Lower leg skin (tissue), 3 donors: ENCODE measurements around the gene REEP1.

Experiments
- CTCF ChIP-seq, 3 donors: fragments of 450-650 bp; IDR thresholded peaks; one replicate each; pipeline ENCODE4 v1.5.1; 2016; ENCODE audit warnings: antibody characterized with exemption in 3 of 3, mild to moderate bottlenecking in 3 of 3, moderate library complexity in 2 of 3
- POLR2A ChIP-seq, 2 donors: fragments of 450-650 bp; IDR thresholded peaks; one replicate each; pipeline ENCODE4 v1.6.1; 2016 to 2017; ENCODE audit warnings: antibody characterized with exemption in 2 of 2, mild to moderate bottlenecking in 1 of 2, moderate library complexity in 1 of 2

DNA sequence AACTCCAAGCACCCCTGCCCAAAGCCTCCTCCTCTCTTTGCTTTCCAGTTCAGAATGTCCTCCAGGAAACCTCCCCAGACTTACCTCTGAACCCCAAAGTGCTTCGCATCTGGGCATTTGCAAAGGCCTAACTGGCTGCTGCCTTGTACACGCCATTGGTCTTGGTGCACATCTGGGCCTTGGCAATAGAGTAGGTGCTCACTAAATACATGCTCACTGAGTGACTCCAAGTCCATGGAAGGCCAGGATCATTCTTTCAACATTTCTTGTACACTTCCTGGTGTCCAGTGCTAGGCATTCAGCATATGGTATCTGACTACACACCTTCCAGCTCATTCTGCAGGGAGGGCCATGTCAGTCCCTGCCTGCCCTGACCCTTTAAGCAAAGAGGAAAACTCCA is 109.7 kb downstream of the REEP1 start:
- TF ChIP-seq CTCF (IDR thresholded peaks at IDR 0.05): no peak
- no peak for TF ChIP-seq POLR2A (IDR thresholded peaks at IDR 0.05)
